HCT116 (cell line): ENCODE measurements around the gene UBE2E2.

Experiments used
- CTCF ChIP-seq, 3 experiments: fragments of 200-600 bp in 1 of 3; sonication (generic) in 1 of 3; IDR thresholded peaks in 2 of 3; conservative IDR thresholded peaks in 1 of 3; 2 replicates each; pipeline ENCODE4 v1.5.1; 2012 to 2017; ENCODE audit warnings: low read depth in 2 of 3, low read length in 2 of 3, antibody characterized with exemption in 1 of 3, borderline replicate concordance in 1 of 3, control low read depth in 1 of 3, mild to moderate bottlenecking in 1 of 3, mixed read lengths in 1 of 3, mixed run types in 1 of 3, moderate library complexity in 1 of 3; ENCODE audit not compliant: insufficient read depth in 1 of 3
- POLR2A ChIP-seq: IDR thresholded peaks from 2 replicates; pipeline ENCODE4 v1.7.0; 2011; ENCODE audit warnings: borderline replicate concordance; ENCODE audit not compliant: insufficient read depth, insufficient read length; ENCODE audit errors: extremely low read depth
- POLR2AphosphoS5 ChIP-seq: IDR thresholded peaks from 2 replicates; pipeline ENCODE4 v1.6.1; 2011; ENCODE audit warnings: mild to moderate bottlenecking, low read depth, low read length, moderate library complexity
- SIN3A ChIP-seq: IDR thresholded peaks from 2 replicates; pipeline ENCODE4 v1.6.1; 2012; ENCODE audit warnings: low read depth
- TCF7L2 ChIP-seq: IDR thresholded peaks from 2 replicates; pipeline ENCODE4 v1.7.0; 2011; ENCODE audit warnings: borderline replicate concordance, inconsistent platforms; ENCODE audit not compliant: insufficient read depth, insufficient read length; ENCODE audit errors: extremely low read depth
- ZNF274 ChIP-seq: fragments of 200-500 bp; sonication (Bioruptor generic); IDR thresholded peaks from 2 replicates; pipeline ENCODE4 v1.6.1; 2014; ENCODE audit warnings: mild to moderate bottlenecking, low read depth, low read length, inconsistent platforms

GRCh38 chr3:23468203-23468602 lies 265.1 kb downstream of the UBE2E2 start:
- TF ChIP-seq CTCF (IDR thresholded peaks at IDR 0.05 in 2 of 3, conservative IDR thresholded peaks at IDR 0.05 in 1 of 3; ENCODE audit: borderline replicate concordance in 1 of 3, insufficient read depth in 1 of 3, low read depth in 2 of 3, low read length in 2 of 3) (no peak), ZNF274 (no peak), POLR2AphosphoS5 (no peak), POLR2A (no peak), TCF7L2 (no peak), SIN3A (no peak)
